Keratinocyte (primary cell): ENCODE results near the gene RPS8.

Experiments
- CTCF ChIP-seq, 3 experiments: IDR thresholded peaks in 1 of 3; conservative IDR thresholded peaks in 1 of 3; optimal IDR thresholded peaks in 1 of 3; 2 replicates in 2 of 3; 3 replicates in 1 of 3; pipeline versions ENCODE3 to v1.5.1; 2011; ENCODE audit warnings: low read length in 3 of 3, mild to moderate bottlenecking in 3 of 3, moderate library complexity in 2 of 3, control low read depth in 1 of 3, inconsistent platforms in 1 of 3; ENCODE audit not compliant: insufficient read depth in 2 of 3; ENCODE audit errors: extremely low read depth in 1 of 3
- EZH2 ChIP-seq: IDR thresholded peaks from one replicate; pipeline ENCODE4 v1.6.1; 2012; ENCODE audit warnings: inconsistent platforms, mild to moderate bottlenecking, low read length, moderate library complexity

GRCh38 chr1:44822981-44823451 lies 47.7 kb downstream of the RPS8 start:
- TF ChIP-seq CTCF (optimal IDR thresholded peaks at IDR 0.05 in 1 of 3, IDR thresholded peaks at IDR 0.05 in 1 of 3, conservative IDR thresholded peaks at IDR 0.05 in 1 of 3; ENCODE audit: extremely low read depth in 1 of 3, insufficient read depth in 2 of 3, low read length in 3 of 3) (no peak), EZH2 (no peak)
